ENCODE measurements around the gene SPINK4. TPM values are rescaled to one million over a fixed set of nuclear protein-coding genes. Genes with fewer than 3 reads are reported as not detected.

The SPINK4 gene
- total RNA-seq, 1 experiment from 2014 or later, result not detected

DNA sequence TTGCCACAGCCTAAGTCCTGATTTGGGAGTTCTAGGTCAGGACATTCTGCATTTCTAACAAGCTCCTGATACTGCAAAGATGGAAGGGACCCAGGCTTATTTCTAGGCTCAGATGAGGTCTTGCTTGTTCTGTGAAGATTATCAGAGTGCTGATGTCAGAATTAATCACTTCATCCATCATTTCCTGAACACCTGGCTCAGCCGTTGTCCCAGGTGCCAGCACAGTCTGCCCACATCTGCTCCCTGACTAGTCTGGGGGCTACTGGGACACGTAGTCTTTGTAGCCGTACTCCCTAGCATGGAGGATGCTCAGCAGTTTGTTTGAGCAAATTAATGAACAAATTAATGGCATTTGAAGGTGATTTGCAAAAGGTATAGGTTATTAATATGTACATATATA lies 17.9 kb upstream of the SPINK4 start:
- Histone ChIP-seq H2AFZ (ENCODE audit: low read depth, low read length, poor library complexity, severe bottlenecking) (no peak overlapping the region), H4K20me1 (ENCODE audit: insufficient read depth) (no peaks in the 10 kb centered on the region), H3K4me1 (ENCODE audit: control insufficient read depth in 1 of 2, insufficient read depth in 2 of 2, low read length in 2 of 2) (peaks cover 0 to 6% of the 10 kb centered on the region in 2 experiments; a peak in 2 of 4 replicates), H3K9me3 (ENCODE audit: control insufficient read depth in 1 of 2, insufficient read depth in 1 of 2, low read depth in 1 of 2, low read length in 2 of 2) (no peaks in the 10 kb centered on the region), H3K36me3 (ENCODE audit: control insufficient read depth in 1 of 2, insufficient read depth in 2 of 2, low read length in 2 of 2) (no peaks in the 10 kb centered on the region), H3K4me3 (replicated peaks in 1 of 2; ENCODE audit: low read depth in 1 of 2, low read length in 2 of 2) (no peak overlapping the region), H3K4me2 (ENCODE audit: low read length) (no peak overlapping the region), H3K79me2 (ENCODE audit: insufficient read depth, low read length) (no peaks in the 10 kb centered on the region), H3K9ac (ENCODE audit: low read length) (no peak overlapping the region), H3K27ac (ENCODE audit: low read depth, low read length) (no peak overlapping the region), H3K27me3 (ENCODE audit: insufficient read depth, low read length) (no peaks in the 10 kb centered on the region), H3K9me2 (ENCODE audit: insufficient read depth) (no peaks in the 10 kb centered on the region)
- DNase-seq (ENCODE audit: low read depth, low spot score) (no peak), ATAC-seq (no peak)
- BruUV-seq (replicated peaks), result no TSS peak
- POLR2A ChIA-PET, result no interaction called here
- CTCF ChIA-PET, result no interaction called here
- intact Hi-C loops (cut with micrococcal nuclease), result loop anchor here (10.0 kb wide), 1 partner anchor 637 kb away; no protein-coding TSS in a partner anchor
- RAD21 ChIA-PET (ENCODE audit: low non-redundant PET in 1 of 2, low total read pairs in 2 of 2, uncharacterized antibody in 2 of 2, unreplicated experiment in 2 of 2), result no interaction called here
- TF ChIP-seq YY1 (IDR thresholded peaks at IDR 0.05; ENCODE audit: extremely low read depth, insufficient replicate concordance, low read depth, low read length) (no peak), ZNF274 (IDR thresholded peaks at IDR 0.05; ENCODE audit: low read depth, low read length) (no peak), ZFX (IDR thresholded peaks at IDR 0.05) (no peak), TCF7L2 (IDR thresholded peaks at IDR 0.05; ENCODE audit: borderline replicate concordance, extremely low read depth, insufficient read depth, insufficient read length) (no peak), CEBPB (IDR thresholded peaks at IDR 0.05; ENCODE audit: low read depth) (no peak), SIN3A (IDR thresholded peaks at IDR 0.05; ENCODE audit: low read depth) (no peak), EZH2 (IDR thresholded peaks at IDR 0.05) (no peak), JUND (IDR thresholded peaks at IDR 0.05) (no peak), SRF (IDR thresholded peaks at IDR 0.05; ENCODE audit: low read depth) (no peak), POLR2AphosphoS5 (IDR thresholded peaks at IDR 0.05; ENCODE audit: low read depth, low read length) (no peak), EZH2phosphoT487 (IDR thresholded peaks at IDR 0.05; ENCODE audit: borderline replicate concordance) (no peak), SP1 (IDR thresholded peaks at IDR 0.05; ENCODE audit: low read depth) (no peak), EGR1 (IDR thresholded peaks at IDR 0.05; ENCODE audit: low read depth) (no peak), POLR2A (IDR thresholded peaks at IDR 0.05; ENCODE audit: borderline replicate concordance, extremely low read depth, insufficient read depth, insufficient read length) (no peak), ELF1 (IDR thresholded peaks at IDR 0.05; ENCODE audit: borderline replicate concordance, low read depth) (no peak), RAD21 (IDR thresholded peaks at IDR 0.05; ENCODE audit: low read depth) (no peak)
- TF ChIP-seq, protein P1, sequence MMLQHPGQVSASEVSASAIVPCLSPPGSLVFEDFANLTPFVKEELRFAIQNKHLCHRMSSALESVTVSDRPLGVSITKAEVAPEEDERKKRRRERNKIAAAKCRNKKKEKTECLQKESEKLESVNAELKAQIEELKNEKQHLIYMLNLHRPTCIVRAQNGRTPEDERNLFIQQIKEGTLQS (IDR thresholded peaks at IDR 0.05), result no peak
- TF ChIP-seq, protein P2, sequence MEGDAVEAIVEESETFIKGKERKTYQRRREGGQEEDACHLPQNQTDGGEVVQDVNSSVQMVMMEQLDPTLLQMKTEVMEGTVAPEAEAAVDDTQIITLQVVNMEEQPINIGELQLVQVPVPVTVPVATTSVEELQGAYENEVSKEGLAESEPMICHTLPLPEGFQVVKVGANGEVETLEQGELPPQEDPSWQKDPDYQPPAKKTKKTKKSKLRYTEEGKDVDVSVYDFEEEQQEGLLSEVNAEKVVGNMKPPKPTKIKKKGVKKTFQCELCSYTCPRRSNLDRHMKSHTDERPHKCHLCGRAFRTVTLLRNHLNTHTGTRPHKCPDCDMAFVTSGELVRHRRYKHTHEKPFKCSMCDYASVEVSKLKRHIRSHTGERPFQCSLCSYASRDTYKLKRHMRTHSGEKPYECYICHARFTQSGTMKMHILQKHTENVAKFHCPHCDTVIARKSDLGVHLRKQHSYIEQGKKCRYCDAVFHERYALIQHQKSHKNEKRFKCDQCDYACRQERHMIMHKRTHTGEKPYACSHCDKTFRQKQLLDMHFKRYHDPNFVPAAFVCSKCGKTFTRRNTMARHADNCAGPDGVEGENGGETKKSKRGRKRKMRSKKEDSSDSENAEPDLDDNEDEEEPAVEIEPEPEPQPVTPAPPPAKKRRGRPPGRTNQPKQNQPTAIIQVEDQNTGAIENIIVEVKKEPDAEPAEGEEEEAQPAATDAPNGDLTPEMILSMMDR (IDR thresholded peaks at IDR 0.05 in 2 of 3, conservative IDR thresholded peaks at IDR 0.05 in 1 of 3; ENCODE audit: borderline replicate concordance in 1 of 3, insufficient read depth in 1 of 3, low read depth in 2 of 3, low read length in 2 of 3), result no peak
- TF ChIP-seq, protein P3, sequence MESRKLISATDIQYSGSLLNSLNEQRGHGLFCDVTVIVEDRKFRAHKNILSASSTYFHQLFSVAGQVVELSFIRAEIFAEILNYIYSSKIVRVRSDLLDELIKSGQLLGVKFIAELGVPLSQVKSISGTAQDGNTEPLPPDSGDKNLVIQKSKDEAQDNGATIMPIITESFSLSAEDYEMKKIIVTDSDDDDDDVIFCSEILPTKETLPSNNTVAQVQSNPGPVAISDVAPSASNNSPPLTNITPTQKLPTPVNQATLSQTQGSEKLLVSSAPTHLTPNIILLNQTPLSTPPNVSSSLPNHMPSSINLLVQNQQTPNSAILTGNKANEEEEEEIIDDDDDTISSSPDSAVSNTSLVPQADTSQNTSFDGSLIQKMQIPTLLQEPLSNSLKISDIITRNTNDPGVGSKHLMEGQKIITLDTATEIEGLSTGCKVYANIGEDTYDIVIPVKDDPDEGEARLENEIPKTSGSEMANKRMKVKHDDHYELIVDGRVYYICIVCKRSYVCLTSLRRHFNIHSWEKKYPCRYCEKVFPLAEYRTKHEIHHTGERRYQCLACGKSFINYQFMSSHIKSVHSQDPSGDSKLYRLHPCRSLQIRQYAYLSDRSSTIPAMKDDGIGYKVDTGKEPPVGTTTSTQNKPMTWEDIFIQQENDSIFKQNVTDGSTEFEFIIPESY (IDR thresholded peaks at IDR 0.05; ENCODE audit: extremely low read depth, insufficient replicate concordance, low read length), result no peak
- TF ChIP-seq, protein P4, sequence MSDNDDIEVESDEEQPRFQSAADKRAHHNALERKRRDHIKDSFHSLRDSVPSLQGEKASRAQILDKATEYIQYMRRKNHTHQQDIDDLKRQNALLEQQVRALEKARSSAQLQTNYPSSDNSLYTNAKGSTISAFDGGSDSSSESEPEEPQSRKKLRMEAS (IDR thresholded peaks at IDR 0.05), result no peak

All from HCT116 (cell line).